HG03378 (cell line): Measurements from ENCODE around the gene NINJ1.

ENCODE experiments used
- ATAC-seq: cut with Tn5 transposase; IDR thresholded peaks from one replicate; pipeline ENCODE4 v1.9.1; 2021; ENCODE audit warnings: mild to moderate bottlenecking, moderate library complexity; ENCODE audit not compliant: unreplicated experiment

Gene NINJ1

DNA sequence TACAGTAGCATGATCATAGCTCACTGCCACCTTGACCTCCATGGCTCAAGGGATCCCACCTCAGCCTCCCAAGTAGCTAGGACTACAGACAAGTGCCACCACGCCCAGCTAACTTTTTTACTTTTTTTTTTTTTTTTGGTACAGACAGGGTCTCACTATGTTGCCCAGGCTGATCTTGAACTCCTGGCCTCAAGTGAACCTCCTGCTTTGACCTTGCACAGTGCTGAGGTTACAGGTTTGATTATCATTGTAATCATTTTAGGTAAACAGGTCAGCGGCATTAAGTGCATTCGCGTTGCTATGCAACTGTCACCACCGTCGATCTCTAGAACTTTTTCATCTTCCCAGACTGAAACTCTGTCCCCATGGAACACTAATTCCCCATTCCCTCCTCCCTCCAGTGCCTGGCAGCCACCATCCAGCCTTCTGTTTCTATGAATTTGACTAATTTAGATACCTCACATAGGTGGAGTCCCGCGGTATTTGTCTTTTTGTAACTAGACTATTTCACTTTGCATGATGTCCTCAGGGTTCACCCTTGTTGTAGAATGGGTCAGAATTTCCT lies 43.9 kb downstream of the NINJ1 start:
- no peak for ATAC-seq

GRCh38 chr9:93089481-93089991 lies 44.5 kb downstream of the NINJ1 start:
- ATAC-seq: no peak

DNA sequence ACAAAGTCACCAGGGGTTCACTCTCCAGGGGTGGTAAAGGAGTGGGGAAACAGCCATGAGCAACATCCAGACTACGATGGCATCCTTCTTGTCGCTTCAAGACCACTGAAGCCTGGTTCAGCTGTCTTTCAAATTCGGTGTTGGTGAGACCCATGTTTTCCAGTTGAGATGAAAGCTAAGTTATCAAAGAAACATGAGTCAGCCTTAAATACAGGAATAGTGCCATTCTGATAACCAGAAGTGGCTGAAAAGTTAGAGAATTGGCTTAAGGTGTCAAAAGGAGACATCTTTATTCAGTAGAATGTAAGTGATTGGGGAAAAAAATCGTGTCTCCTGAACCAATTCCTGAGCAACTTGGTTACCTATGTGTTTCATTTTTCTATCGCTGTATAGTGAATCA lies 45.0 kb downstream of the NINJ1 start:
- ATAC-seq: no peak

DNA sequence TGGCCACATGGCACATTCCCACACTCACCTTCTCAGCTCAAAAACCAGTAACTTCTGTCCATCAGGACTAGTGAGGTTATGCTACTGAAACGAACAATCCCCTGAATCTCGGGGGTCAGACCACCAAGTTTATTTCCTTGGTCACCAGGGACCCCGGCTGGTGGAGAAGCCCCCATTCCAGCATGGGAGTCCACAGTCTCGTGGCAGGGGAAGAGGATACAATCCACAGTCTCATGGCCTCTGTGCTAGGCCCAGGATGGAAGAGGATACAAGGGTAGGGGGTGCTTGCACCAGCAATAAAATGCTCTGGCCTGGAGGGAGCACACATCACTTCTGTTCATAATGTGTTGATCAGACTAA lies 45.4 kb downstream of the NINJ1 start:
- ATAC-seq: no peak

DNA sequence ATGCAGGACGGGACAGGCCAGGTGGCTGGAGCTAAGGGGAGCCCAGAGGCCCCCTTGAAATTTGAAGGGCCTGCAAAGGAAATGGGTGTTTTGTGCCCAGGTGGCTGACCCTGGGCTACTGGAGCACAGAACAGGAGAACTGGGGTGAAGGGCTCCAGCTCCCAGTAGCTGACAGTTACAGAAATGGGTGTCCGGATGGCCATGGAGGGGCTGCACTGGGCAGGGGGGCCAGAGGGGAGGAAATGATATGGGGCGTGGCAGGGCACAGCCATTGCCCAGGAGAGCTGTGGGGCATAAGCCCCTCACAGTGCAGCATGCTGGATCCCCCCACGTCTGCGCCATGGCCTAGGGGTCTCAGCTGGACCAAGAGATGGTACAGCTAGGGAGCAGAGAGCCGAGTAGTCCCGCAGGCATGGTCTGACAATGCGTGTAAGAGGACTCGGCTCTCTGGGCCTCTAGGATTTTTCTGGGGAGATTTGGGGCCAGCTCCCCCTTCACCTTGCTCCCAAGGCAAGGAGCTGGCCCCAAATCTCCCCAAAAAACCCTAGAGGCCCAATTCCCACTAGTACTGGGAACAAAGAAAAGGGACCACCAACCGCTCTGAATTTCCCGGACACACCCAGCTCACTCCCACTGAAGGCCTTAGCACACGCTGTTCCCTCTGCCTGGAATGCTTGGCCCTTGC lies 45.9 kb downstream of the NINJ1 start:
- no peak for ATAC-seq

DNA sequence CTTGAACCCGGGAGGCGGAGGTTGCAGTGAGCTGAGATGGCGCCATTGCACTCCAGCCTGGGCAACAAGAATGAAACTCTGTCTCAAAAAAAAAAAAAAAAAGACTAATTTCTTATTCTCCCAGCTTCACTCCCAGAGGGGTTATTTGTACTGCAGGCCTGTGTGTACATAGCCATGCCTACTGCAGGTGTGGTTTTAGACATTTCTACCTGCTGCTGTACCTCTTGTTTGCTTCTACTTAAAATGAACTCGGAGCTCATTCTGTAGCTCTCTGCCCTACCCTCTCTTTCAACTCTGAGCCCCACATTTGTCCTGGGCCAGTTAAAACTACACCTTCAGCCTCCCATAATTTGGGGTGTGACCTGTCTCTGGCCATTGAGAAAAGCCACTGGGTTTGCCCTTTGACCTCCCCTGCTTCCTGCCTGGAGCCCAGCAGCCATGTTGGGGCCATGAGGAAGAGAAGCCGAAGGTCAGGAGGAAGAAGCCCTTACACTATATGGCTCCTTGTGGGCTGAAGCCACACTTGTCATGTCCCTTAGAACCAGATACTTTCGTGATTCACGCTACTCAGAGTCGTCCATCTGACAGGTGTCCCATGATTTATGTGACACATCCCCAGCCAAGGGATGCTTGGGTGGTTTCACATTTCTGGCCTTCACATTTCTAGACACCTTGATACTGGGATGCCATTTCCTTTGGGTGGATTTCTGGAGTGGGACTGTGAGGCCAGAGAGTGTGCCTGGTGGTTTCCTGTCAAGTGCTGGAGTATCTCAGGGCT lies 47.4 kb downstream of the NINJ1 start:
- no peak for ATAC-seq

DNA sequence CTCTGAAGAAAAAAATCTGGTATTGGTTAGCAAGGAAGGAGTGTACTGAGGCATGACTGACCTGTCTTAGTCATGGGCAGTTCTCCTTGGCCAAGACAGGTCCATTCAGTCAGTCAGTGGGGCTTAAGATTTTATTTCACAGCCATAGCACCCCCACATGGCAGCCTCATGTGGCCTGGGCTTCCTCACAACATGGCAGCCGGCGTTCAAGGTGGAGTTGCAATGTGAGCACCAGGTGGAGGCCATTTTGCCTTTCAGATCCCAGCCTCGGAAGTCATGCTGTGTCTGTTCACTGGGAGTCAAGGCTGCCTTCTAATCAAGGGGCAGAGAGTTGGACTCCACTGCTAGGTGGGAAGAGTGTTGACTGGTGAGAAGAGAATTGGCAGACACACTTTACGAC lies 48.4 kb downstream of the NINJ1 start:
- no peak for ATAC-seq

DNA sequence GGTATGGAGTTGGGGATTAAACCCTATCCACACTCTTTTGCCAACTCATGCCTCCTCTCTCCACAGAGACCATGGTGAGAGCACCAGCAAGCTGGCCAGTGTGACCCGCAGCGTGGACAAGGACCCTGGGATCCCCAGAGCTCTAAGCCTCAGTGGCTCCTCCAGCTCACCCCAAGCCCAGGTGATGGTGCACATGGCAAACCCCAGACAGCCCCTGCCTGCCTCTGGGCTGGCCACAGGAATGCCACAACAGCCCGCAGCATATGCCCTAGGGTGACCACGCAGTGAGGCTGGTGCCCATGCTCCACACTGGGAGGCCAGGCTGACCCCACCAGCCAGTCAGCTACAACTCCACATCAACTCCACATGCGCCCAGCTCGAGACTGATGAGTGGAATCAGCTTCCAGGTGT lies 49.6 kb downstream of the NINJ1 start:
- ATAC-seq: no peak

DNA sequence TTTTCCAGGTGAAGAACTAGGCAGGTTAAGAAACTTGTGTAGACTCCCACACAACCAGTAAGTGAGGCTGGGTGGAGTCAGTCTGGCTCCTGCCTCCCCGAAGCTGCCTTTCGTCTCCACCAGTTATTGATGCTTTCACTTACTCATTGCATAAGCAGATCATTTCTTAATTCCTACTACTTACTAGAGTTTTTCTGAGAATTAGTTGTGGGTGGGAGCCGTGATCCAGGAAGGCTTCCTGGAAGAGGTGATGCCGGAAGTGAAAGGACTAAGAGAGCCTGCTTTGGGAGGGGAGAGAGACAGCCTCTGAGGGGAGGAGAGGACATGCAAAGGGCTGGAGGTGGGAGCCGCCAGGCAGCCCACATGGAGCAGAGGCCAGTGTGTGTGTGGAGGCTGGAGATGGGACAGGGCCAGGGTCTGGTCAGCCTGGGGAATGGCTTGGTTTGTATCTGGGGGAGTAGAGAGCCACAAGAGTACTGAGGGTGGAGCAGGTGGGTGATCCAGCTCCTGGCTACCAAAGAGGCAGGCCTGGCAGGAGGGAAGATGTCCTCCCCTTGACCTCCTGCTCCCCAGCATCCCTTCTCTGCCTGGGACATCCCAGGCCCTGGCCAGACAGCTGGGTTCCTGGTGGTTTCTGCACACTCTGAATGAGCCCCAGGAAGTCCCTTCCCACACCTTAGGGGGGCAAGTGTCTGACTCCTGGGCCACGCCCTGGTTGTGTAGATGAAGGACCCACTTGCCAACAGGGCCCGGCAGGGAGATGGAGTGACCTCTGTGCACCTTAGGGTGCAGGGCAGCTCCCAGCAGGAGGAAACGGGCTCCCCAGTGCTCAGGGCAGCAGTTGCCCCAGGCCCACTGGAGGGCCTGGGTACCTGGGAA lies 50.2 kb downstream of the NINJ1 start:
- no peak for ATAC-seq

GRCh38 chr9:93082841-93083411 lies 51.1 kb downstream of the NINJ1 start:
- no peak for ATAC-seq

- no peak for ATAC-seq
Measured at GRCh38 chr9:93081931-93082330, 52.1 kb downstream of the NINJ1 start.

GRCh38 chr9:93081081-93081529 lies 52.9 kb downstream of the NINJ1 start:
- ATAC-seq: no peak

GRCh38 chr9:93080406-93080805 lies 53.6 kb downstream of the NINJ1 start:
- ATAC-seq: no peak

DNA sequence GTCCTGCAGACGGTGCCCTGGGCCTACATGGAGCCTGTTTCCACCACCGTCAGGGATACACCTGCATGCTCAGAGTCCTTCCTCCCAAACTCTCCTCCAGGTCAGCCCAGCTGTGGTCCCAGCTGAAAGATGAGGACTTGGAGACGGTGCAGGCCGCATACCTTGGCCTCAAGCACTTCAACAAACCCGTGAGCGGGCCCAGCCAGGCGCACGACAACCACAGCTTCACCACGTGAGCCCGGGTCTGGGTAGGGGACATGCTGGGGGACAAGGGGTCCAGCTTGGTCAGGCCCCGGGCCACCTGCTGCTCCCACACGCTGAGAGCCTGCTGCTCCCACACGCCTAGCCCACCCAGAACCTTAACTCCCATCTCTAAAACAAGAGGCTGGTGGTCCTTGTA lies 54.7 kb downstream of the NINJ1 start:
- ATAC-seq: no peak

GRCh38 chr9:93077811-93078210 lies 56.2 kb downstream of the NINJ1 start:
- no peak for ATAC-seq

DNA sequence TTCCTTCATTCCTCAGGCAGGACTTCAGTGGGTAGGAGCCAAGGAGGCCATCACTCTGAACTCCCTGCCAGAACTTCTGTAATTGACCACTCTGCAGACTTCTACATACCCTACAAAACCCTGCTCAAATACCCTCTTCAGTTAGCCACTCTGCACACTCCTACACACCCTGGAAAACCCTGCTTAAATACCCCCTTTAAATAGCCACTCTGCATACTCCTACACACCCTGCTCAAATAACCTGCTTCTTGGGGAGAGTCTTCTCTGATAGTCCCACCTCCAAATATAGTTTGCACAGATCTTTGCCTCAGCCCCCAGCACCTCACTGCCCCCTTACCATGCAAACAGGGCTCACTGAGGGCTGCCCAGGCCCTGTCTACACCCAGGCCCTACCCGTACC lies 56.7 kb downstream of the NINJ1 start:
- ATAC-seq: no peak

GRCh38 chr9:93076792-93077128 lies 57.3 kb downstream of the NINJ1 start:
- no peak for ATAC-seq

- ATAC-seq: no peak
Measured at GRCh38 chr9:93076101-93076791, 57.8 kb downstream of the NINJ1 start.

DNA sequence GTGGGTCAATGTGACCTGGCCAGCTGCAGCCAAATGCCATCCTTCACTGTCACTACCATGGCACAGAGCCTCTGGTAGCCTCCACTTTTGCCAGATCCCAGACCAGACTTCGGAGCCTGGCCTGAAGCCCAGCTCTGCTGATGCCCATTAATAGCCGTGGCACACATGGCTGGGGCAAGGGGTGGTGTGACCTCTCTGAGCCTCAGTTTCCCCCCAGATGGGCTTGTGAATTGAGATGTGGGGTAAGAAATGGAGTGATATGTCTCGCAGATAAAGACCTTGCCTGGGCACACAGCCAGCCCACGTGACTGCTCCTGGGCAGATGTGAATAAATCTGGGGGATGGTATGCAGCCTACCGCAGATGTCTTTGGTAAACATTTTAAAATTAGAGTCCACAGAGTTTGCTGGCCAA lies 61.7 kb downstream of the NINJ1 start:
- ATAC-seq: no peak
